Suprapubic skin (tissue), 3 donors: ENCODE measurements around the gene ZNF200.

Experiments
- CTCF ChIP-seq, 2 donors: fragments of 200-600 bp in 1 of 2; fragments of 450-650 bp in 1 of 2; sonication (generic) in 1 of 2; IDR thresholded peaks; one replicate each; pipeline ENCODE4 v1.5.1; 2016 to 2019; ENCODE audit warnings: antibody characterized with exemption in 2 of 2, mild to moderate bottlenecking in 1 of 2, moderate library complexity in 1 of 2
- POLR2A ChIP-seq, 2 donors: fragments of 450-650 bp; IDR thresholded peaks; one replicate each; pipeline ENCODE4 v1.6.1; 2017; ENCODE audit warnings: antibody characterized with exemption in 2 of 2, mild to moderate bottlenecking in 2 of 2, moderate library complexity in 2 of 2

DNA sequence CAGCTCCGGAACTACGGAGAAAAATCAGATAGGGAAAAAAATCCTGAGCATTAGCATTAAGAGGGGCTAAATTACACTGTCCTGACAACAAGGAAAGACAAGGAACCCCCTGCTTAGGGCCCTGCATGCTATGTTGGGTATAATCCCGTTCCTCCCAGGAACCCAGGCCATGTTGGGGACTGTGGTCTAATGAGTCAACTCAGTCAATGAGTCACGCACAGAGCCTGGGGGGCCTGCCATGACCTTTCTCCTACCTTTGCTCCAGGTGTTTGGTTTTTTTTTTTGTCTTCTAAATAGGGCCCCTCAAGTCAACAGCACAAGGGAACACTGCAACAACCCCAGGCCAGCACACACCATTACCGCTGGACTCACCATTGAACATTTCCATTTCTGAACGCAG is 8.9 kb upstream of the ZNF200 start:
- TF ChIP-seq CTCF (IDR thresholded peaks at IDR 0.05) (no peak), POLR2A (IDR thresholded peaks at IDR 0.05) (no peak)
